Measurements from ENCODE around the gene TMEM248. TPM values are rescaled to one million over a fixed set of nuclear protein-coding genes. Genes with fewer than 3 reads are reported as not detected.

TMEM248 gene
- total and polyA plus RNA-seq, 2 of the 13 experiments (the other 11 are each of a cell fraction or from before 2014, with no cell fraction given), result 54.3 to 109 TPM

DNA sequence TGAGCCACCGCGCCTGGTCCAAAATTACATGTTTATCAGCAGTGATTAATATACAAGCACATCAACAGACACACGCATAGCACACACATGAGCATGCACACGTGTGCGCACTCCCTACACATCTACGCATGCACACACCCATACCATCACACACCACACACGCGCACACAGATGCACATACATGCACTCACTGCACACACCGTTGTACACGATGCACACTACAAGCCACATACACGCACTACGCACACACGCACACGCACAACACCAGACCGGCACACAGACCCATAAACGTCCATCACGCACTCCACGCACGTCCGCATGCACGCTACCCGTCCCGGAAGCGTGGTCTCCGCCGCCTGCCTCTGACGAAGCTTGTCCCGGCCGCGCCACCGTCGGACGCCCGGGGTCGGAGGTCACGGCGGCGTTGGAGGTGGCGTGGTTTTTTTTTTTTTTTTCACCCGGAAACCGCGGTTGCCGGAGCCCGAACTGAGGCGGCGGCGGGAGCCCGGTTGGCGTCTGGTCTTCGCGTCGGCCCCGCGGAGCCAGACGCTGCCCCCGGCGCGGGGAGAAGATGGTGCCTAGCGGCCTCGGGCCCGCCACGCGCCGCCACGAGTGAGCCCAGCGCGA lies at the start of gene TMEM248 (continued):
- TF ChIP-seq, protein P1, sequence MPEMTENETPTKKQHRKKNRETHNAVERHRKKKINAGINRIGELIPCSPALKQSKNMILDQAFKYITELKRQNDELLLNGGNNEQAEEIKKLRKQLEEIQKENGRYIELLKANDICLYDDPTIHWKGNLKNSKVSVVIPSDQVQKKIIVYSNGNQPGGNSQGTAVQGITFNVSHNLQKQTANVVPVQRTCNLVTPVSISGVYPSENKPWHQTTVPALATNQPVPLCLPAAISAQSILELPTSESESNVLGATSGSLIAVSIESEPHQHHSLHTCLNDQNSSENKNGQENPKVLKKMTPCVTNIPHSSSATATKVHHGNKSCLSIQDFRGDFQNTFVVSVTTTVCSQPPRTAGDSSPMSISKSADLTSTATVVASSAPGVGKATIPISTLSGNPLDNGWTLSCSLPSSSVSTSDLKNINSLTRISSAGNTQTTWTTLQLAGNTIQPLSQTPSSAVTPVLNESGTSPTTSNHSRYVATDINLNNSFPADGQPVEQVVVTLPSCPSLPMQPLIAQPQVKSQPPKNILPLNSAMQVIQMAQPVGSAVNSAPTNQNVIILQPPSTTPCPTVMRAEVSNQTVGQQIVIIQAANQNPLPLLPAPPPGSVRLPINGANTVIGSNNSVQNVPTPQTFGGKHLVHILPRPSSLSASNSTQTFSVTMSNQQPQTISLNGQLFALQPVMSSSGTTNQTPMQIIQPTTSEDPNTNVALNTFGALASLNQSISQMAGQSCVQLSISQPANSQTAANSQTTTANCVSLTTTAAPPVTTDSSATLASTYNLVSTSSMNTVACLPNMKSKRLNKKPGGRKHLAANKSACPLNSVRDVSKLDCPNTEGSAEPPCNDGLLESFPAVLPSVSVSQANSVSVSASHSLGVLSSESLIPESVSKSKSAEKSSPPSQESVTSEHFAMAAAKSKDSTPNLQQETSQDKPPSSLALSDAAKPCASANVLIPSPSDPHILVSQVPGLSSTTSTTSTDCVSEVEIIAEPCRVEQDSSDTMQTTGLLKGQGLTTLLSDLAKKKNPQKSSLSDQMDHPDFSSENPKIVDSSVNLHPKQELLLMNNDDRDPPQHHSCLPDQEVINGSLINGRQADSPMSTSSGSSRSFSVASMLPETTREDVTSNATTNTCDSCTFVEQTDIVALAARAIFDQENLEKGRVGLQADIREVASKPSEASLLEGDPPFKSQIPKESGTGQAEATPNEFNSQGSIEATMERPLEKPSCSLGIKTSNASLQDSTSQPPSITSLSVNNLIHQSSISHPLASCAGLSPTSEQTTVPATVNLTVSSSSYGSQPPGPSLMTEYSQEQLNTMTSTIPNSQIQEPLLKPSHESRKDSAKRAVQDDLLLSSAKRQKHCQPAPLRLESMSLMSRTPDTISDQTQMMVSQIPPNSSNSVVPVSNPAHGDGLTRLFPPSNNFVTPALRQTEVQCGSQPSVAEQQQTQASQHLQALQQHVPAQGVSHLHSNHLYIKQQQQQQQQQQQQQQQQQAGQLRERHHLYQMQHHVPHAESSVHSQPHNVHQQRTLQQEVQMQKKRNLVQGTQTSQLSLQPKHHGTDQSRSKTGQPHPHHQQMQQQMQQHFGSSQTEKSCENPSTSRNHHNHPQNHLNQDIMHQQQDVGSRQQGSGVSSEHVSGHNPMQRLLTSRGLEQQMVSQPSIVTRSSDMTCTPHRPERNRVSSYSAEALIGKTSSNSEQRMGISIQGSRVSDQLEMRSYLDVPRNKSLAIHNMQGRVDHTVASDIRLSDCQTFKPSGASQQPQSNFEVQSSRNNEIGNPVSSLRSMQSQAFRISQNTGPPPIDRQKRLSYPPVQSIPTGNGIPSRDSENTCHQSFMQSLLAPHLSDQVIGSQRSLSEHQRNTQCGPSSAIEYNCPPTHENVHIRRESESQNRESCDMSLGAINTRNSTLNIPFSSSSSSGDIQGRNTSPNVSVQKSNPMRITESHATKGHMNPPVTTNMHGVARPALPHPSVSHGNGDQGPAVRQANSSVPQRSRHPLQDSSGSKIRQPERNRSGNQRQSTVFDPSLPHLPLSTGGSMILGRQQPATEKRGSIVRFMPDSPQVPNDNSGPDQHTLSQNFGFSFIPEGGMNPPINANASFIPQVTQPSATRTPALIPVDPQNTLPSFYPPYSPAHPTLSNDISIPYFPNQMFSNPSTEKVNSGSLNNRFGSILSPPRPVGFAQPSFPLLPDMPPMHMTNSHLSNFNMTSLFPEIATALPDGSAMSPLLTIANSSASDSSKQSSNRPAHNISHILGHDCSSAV (CRISPR knock-in tag; IDR thresholded peaks at IDR 0.05; ENCODE audit: borderline replicate concordance), result no peak
- TF ChIP-seq ZSCAN21 (CRISPR knock-in tag; IDR thresholded peaks at IDR 0.05; ENCODE audit: borderline replicate concordance) (peak; percentile 96), HOMEZ (CRISPR knock-in tag; IDR thresholded peaks at IDR 0.05; ENCODE audit: low read depth) (no peak), MIER2 (CRISPR knock-in tag; IDR thresholded peaks at IDR 0.05) (peak; percentile 49; the same call in 1 of the 2 replicates), CBFB (CRISPR knock-in tag; IDR thresholded peaks at IDR 0.05) (peak; percentile 73; the same call in 1 of the 2 replicates), XRCC5 (optimal IDR thresholded peaks at IDR 0.05; ENCODE audit: low read length) (peak; percentile 69), ZNF143 (CRISPR knock-in tag; IDR thresholded peaks at IDR 0.05) (peak; percentile 43; the same call in 1 of the 2 replicates), PBX2 (CRISPR knock-in tag; IDR thresholded peaks at IDR 0.05) (no peak), PREB (CRISPR knock-in tag; IDR thresholded peaks at IDR 0.05) (no peak), ZNF281 (CRISPR knock-in tag; IDR thresholded peaks at IDR 0.05; ENCODE audit: borderline replicate concordance) (peak; percentile 28; the same call in 1 of the 2 replicates), ZNF232 (CRISPR knock-in tag; IDR thresholded peaks at IDR 0.05; ENCODE audit: borderline replicate concordance) (peak; percentile 51; the same call in 1 of the 2 replicates), NR2F2 (IDR thresholded peaks at IDR 0.05; ENCODE audit: borderline replicate concordance, low read depth) (0 out of 2 replicates have a peak, but pooled peaks have one; percentile 58), HOXA5 (CRISPR knock-in tag; IDR thresholded peaks at IDR 0.05) (0 out of 2 replicates have a peak, but pooled peaks have one; percentile 27)
